Measurements from ENCODE around the gene ACACB.

The ACACB gene

DNA sequence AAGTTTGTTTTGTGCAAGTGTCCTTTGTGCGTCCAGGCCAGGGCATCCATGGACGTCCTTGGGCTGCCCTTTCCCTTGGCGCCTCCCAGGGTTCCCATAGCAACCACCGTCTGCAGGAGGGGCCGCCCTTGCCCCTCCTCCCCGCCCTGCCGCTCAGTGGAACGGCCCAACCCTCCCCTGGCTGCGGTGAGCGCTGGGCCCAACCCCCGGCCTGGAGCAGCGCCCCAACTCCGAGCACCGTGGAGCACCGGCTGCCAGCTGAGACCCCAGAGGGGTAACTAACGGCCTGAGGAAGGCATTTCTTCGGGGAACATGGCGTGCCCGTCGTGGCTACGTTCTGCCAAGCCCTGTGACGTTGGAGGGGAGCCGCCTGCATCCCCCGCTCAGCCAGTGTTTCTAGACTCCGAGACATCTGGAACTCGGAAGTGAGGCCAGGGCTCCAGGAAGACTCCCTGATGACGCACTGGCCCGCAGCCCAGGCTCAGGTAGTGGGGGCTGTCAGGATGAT is 5.3 kb upstream of the ACACB start:
- no peak for DNase-seq (ENCODE audit: low read depth)

DNA sequence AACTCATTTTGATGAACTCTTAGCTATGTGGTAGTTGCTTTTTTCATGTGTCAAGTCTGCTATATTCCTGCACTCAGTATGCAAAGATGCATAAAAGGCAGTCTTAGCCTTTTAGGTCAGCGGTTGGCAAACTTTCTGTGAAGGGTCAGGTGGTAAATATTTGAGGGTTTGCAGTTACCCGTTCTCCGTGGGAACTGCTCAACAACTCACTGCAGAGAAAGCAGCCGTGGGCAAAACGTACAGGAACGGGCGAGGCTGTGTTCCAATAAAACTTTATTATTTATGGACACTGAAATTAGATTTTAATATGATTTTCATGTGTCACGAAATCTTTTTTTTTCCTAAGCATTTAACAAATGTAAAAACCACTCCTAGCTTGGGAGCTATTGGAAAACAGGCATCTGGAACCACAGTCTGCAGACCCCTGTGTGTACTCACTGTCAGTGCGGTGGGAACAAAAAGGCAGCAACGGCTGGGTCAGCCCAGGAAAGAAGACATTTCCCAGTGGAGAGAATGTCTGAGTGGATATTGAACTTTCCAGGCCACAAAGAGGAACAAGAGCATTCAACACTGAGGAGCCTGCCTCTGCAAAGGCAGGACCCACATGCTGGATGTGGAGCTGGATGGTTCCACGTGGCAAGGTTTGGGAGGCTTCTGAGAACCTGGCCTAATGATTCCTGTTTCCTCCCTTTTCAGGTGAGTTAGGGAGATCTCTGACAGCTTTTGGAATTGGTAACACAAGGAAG is 3.5 kb upstream of the ACACB start:
- DNase-seq (ENCODE audit: low read depth): no peak

DNA sequence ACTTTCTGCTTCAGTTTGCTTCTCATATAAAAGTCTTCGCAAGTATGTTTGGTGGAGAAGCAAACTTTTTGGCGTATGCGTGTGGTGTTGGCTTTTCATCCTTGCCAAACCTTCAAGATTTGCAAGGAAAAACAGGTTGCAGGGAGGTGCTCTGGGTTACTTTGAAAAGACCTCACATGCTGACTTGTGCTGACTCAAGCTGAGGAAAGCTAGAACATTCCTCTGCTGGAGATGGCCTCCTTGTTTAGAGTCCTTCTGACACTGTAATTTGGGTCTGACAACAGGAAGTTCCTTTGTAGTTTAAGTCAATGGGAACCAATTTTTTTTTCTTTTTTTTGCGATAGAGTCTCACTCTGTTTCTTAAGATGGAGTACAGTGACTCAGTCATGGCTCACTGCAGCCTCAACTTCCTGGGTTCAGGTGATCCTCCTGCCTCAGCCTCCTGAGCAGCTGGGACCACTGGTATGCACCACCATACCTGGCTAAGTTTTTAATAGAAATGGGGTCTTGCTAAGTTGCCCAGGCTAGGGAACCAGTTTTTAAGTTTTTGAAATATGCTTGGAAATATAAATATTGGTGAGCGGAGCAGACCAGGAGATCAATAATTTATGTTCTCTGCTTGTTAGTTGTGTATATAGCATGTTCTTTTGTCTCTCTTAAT is 2.6 kb upstream of the ACACB start:
- DNase-seq (ENCODE audit: low read depth): no peak

DNA sequence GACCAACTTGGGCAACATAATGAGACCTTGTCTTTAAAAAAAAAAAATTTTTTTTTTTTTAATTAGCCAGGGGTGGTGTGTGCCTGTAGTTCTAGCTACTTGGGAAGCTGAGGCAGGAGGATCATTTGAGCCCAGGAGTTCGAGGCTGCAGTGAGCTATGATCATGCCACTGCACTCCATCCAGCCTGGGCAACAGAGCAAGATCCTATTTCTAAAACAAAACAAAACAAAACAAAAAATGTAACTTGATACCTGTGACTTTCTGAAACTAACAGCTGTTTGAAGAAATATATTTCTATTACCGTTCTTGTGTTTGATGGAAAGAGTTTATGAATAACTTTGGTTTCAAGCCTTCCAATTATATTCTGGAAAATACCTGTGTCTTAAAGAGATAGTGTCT is 1.7 kb upstream of the ACACB start:
- DNase-seq (ENCODE audit: low read depth): no peak

DNA sequence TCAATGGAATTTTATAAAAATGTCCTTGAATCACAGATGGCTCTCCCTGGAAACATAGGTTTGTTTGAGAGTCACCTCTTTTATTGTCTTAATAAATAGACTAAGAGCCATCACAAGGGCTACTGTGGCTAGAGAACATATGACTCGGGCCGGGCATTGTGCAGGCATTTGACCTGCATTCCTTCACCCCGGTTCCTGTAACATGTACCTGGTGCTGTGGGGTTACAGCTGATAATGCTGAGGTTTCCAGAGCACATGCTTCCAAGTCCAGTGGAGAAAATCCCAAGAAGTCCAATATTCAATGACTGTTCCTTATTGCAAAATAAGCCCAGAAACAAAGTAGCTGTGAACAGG is 1.0 kb upstream of the ACACB start:
- DNase-seq (ENCODE audit: low read depth): no peak

DNA sequence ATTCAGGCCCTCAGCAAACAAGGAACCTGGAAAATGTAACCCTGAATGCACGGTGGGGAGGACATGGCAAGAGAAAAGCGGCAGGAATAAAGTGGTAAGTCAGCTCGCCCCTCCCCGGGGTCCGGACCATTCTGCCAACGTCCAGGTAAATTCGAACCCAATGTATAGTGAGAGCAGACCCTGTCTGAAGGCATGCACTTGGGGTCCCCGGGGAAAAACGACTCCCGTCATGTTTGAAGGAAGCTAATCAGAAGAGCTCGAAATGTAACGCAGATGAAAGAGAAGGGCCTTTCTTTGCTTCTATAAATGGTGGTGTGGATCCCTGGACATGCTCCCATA is 193 bp downstream of the ACACB start:
- no peak for DNase-seq (ENCODE audit: low read depth)

DNA sequence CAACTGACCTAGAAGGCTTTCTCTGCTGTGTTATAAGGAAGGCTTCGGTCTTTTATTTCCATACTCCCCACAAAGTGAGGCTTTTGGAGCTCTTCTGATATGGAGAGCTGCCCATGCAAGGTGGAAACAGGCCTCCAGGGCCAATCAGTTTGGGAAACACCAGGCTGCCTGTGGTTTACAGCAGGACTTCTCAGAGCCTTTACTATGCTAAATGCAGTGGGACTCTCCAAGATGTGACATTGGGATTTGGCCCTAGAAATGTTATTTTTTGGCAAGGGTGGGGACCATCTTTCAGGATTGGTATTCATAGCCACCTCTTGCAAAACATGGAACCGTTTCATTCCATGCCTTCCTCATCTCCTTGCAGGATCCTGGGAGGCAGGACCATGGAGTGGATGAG is 3.7 kb downstream of the ACACB start:
- DNase-seq (ENCODE audit: low read depth): no peak

DNA sequence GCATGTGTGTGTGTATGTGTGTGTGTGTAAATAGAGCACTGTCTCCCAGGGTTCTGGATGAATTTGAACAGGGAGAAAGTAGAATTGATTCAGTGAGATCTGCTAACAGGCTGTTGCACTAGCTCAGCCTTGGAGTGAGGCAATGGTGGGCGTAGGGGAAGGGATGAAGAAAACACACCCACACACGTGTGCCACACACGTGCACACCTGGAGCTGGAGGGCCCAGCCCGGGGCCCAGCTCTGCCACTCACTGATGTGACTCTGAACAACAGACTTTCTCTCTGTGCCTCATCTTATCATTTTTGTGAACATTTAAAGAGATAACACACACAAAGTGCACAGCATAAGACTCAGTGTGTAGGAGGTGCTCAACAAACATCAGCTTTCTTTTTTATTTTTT is 4.2 kb downstream of the ACACB start:
- no peak for DNase-seq (ENCODE audit: low read depth)

DNA sequence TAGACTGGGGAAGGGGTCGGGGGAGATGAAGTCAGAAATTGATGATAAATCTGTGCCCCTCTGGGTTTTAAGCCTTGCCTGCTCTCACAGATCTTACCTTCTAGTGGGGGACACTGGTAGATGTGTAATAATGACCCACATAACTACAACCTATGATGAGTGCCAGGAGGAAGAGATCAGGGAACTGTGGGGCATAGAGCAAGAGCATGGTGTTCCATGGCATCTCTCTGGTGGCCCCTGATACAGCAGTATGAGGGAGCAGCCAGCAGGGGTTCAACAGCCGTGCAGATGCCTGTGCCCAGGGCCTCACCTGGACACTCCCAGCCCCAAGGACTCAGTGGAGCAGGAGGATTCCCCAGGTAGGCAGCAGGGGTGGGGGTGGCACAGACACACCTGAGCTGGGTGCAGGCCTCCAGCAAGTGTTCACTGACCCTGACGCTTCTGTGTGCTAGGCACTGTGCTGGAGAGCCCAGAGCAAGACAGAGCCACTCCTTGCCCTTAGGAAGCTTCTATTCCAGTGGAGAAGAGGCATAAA is 5.0 kb downstream of the ACACB start:
- no peak for DNase-seq (ENCODE audit: low read depth)

DNA sequence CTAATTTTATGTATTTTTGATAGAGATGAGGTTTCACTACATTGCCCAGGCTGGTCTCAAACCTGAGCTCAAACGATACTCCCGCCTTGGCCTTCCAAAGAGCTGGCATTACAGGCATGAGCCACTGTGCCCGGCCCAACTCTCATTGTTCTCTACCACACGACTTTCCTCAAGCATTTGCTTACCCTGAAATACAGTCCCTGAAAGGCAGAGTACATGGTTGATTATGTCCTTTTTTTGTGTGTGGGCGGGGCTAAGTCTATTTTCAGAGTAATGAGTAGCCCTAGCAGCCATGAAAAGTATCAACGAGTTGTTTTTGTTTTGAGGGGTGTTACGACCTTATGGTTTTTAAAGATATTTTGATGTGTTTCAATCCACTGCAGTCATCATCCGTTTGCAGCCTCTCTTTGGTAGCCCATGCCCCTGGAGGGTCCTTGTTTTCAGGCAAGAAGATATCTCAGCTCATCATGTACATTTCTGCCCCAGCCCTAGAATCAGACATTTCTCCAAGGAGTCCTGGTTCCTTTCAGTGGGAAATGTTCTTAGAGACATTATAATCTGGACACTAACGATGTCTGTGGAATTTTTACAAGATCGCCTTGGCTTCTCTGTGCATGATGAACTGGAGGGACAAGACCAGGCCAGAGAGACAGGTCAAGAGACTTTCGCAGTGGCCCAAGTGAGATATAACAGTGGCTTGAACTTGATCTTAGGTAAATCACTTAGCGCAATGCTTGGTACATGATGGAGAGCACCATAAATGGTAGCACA is 8.7 kb downstream of the ACACB start:
- no peak for DNase-seq (ENCODE audit: low read depth)

DNA sequence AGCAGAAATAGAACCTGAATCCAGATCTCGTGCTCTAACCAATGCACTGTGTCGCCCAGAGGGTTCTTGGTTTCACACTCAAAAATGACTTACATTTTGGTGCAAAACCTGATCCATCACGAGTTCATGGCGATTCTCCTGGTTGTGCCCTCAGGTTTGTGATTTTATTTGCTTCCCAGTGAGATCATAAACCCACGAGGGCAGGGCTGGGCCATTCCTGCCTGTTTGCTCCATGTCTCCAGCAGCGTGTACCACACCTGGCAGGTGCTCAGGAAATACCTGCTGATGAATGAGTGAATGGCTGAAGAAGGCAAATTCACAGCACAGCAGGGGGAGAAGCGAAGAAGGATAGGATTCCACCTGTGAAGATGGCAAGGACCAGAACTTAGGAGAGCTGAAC is 9.4 kb downstream of the ACACB start:
- no peak for DNase-seq (ENCODE audit: low read depth)

DNA sequence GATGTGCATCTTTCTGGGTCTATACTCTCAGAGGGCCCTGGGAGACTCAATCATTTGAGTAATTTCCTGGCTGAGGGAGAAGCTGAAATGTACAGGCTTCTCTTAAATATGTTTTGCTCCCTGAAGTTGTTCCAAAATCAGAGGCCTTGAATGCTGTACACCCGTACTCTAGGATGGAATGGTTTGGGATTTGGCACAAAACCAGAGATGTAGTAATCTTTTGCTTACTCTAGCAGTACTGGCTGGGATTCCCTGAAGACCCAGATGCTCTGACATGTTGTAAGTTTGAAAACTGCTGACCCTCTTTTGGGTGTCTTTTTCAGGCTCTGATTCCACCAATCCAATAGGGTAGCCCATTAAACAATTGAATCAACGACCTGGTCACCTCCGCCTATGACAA is 10.4 kb downstream of the ACACB start:
- DNase-seq (ENCODE audit: low read depth): no peak

DNA sequence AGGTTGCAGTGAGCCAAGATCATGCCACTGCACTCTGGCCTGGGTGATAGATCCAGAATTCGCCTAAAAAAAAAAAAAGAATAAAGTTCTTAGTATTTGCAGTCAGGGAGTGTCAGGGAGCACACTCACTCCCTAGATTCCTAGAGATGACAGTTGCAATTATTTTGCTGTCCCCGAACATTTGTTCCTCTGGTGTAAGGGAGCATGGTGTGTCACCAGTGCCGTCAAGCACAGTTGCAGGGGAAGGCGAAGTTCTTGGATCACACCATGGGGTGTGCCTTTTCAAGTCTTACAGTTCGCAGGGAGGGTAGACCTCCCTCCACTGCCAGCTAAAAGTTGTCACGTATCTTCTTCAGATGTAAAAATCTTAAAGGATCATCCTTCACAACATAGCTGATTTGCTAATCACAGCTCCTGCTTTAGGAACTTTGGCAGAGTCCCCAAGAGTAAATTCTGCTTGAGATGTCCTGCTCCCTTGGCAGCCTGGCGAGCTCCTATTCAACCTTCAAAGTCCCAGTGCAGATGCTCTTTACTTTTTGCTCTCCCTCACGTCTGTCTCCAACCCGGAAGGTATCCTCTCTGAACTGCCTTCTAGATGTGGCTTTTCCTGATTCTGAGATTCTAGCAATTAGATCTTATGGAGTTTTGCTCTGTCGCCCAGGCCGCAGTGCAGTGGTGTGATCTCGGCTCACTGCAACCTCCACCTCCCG is 11.3 kb downstream of the ACACB start:
- no peak for DNase-seq (ENCODE audit: low read depth)

DNA sequence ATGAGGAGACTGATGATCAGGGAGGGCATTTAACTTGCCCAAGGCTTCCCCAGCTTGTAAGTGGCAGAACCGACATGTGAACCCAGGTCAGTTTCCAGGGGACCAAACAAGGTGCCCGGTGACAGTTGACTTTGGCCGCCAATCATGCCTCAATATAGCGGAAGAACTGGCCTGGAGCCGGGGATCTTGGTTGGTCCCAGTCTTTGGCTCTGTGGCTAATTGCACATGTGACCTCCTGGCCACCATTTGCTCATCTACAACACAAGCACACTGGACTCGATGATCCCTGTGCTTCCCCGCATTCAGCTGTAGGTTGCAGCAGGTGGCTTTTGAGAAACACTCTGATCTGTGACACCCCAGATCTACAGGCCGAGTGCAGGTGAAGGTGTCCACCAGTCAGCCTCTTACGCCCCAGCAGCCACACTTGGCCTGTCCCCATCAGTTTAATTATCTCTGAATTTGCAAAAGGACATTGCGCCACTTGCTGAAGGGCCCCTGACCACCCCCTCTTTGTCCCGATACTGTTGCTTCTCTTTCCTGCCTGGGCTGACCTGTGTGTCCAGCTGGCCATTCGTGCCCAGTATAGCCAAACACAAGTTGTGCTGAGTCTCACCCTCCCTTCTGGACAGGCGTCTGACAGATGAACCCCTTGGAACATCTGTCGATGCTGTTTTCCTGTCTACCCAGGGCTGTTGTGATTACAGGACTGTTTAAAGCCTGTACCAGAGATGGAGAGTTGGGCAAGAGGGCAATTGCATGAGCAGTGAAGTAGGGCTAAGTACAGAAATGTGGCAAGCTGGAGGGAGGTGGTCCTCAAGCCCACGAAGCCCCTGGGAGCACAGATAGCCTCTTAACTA is 14.1 kb downstream of the ACACB start:
- no peak for DNase-seq (ENCODE audit: low read depth)

DNA sequence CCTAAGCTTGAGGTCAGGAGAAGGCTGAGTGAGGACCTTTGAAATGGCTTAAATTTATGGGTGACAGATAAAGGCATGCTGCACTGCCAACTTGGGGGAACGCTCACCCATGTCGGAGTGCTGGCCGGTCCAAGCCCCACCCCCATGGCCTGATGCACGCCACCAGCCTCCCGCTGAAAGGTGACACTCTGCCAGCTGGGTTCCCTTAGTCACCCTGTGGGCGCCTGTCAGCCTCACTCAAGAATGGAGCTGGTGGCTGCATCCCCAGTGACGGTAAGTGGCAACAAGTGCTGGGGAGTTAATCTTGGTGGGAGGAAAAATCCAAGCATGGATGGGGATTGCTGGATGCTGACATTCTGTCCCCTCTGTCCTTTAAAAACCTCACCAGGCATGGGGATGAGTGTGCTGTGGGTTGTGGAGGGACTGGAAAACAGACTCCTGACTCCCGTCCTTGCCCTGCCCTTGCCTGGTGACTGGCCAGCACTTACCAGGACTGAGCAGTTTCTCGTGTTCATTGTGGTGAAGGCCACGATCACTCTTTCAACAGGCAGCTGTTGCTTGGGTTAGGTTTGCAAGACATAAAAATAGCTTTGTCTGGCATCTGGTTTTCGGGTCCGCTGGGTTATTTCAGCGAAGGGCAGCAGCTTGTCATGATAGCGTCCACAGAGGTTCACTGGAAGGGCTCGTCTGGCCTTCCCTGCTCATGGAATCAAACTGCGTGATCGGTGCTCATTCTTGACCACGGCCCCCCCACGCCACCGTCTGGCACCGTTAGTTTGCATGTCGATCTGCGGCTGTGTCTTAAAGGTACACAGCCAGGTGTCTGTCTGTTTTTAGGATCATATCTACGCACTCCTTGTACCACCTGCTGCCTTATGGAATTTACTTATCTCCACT is 15.0 kb downstream of the ACACB start:
- no peak for DNase-seq (ENCODE audit: low read depth)

DNA sequence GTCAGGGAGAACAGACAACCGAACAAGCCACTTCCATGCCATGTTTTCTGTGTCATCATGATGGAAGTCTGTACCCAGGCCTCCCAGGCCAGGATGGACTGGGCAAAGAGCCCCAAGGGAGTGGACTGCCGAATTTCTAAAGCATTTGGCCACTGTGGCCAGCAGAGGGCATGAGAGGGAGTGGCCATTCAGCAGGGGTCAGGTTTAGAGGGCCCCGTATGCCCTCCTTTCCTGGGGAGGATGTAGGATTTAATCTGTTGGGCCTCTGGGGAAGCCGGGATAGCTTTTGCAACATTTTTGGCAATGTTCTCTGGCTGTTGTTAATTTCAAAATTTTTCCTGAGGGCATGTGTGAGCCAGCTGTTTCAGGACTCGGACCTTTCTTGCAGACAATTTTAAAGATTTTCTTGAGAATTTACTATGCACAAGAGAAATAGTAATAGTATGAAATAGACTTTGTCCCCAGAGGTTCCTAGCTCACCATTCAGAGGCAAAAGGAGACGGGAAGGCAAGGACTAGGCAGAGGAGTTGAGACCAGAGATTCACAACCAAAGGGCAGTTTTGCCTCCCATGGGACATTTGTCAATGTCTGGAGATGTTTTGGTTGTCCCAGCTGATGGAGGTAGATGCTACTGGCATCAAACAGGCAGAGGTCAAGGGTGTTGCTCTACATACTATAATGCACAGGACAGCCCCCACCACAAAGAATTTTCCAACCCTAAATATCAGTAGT is 18.0 kb downstream of the ACACB start:
- no peak for DNase-seq (ENCODE audit: low read depth)

DNA sequence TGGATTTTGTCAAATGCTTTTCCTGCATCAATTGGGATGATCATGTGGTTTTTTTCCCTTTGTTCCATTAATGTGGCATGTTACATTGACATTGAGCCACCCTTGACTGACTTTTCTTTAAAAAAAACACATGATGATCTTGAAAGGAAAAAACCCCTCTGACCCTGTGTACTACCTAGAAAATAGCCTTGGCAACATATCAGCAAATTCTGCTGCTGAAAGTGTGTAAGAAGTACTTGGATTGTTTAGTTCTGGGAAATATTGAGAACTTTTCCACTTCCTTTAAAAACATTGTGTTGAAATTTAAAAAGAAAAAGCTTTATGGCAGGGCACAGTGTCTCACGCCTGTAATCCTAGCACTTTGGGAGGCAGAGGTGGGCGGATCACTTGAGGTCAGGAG is 20.7 kb downstream of the ACACB start:
- DNase-seq (ENCODE audit: low read depth): no peak

DNA sequence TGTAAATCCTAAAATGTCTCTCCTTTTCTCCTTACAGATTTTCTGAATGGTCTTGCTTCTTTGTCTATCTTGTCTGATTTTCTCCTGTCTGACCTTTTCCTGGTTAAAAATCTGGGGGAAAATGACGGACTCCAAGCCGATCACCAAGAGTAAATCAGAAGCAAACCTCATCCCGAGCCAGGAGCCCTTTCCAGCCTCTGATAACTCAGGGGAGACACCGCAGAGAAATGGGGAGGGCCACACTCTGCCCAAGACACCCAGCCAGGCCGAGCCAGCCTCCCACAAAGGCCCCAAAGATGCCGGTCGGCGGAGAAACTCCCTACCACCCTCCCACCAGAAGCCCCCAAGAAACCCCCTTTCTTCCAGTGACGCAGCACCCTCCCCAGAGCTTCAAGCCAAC is 23.0 kb downstream of the ACACB start:
- no peak for DNase-seq (ENCODE audit: low read depth)

DNA sequence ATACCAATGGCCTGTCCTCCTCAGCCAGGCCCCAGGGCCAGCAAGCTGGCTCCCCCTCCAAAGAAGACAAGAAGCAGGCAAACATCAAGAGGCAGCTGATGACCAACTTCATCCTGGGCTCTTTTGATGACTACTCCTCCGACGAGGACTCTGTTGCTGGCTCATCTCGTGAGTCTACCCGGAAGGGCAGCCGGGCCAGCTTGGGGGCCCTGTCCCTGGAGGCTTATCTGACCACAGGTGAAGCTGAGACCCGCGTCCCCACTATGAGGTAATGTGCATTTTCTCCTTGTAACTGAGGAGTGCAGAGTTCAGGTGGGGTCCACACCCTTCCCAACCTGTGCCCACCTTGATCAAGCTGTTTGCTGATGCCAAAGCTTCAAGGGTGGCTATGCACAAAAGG is 23.4 kb downstream of the ACACB start:
- DNase-seq (ENCODE audit: low read depth): no peak

DNA sequence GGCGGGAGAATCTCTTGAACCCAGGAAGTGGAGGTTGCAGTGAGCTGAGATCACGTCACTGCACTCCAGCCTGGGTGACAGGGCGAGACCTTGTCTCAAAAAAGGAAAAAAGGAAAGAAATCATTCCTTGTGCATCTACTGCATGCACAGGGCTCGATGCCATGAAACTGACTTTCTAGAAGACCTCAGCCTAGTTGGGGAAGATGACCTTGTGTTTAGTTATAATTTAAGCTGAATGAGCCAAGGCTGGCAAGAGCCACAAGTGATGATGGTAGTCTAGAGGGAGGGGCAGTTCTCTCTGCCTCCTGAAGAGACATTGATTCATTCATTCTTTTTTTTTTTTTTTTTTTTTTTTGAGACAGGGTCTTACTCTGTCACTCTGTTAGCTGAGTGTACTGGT is 24.2 kb downstream of the ACACB start:
- DNase-seq (ENCODE audit: low read depth): no peak
